Putamen (tissue), 1 donor: ENCODE measurements around the gene OPCML.
A peak's percentile ranks its signal among the peaks of the same experiment; 100 is the strongest.

Experiments used
- DNase-seq: peaks from one replicate; pipeline ENCODE4 v3.0.0-alpha.2; 2016; ENCODE audit warnings: low spot score

Gene OPCML

GRCh38 chr11:133175103-133175502 lies 357.2 kb downstream of the OPCML start:
- no peak for DNase-seq

GRCh38 chr11:133173810-133174412 lies 358.4 kb downstream of the OPCML start:
- DNase-seq: no peak

GRCh38 chr11:133172349-133172748 lies 360.0 kb downstream of the OPCML start:
- no peak for DNase-seq

- no peak for DNase-seq
These were observed 360.9 kb downstream of the OPCML start for GRCh38 chr11:133171374-133171773.

GRCh38 chr11:133168016-133168415 lies 364.3 kb downstream of the OPCML start:
- no peak for DNase-seq

GRCh38 chr11:133166662-133167061 lies 365.6 kb downstream of the OPCML start:
- DNase-seq: no peak

GRCh38 chr11:133164986-133165385 lies 367.3 kb downstream of the OPCML start:
- DNase-seq: no peak

GRCh38 chr11:133163463-133164419 lies 368.6 kb downstream of the OPCML start:
- DNase-seq: peak; percentile 67

- no peak for DNase-seq
These were observed 370.1 kb downstream of the OPCML start for GRCh38 chr11:133162227-133162626.

GRCh38 chr11:133160754-133161153 lies 371.5 kb downstream of the OPCML start:
- no peak for DNase-seq

GRCh38 chr11:133156986-133157745 lies 375.1 kb downstream of the OPCML start:
- DNase-seq: no peak

- no peak for DNase-seq
These were observed 377.5 kb downstream of the OPCML start for GRCh38 chr11:133154781-133155180.

GRCh38 chr11:133154076-133154475 lies 378.2 kb downstream of the OPCML start:
- DNase-seq: no peak

GRCh38 chr11:133153031-133153430 lies 379.3 kb downstream of the OPCML start:
- peak; percentile 67 for DNase-seq

GRCh38 chr11:133149698-133150097 lies 382.6 kb downstream of the OPCML start:
- no peak for DNase-seq

GRCh38 chr11:133147625-133148024 lies 384.7 kb downstream of the OPCML start:
- DNase-seq: no peak

GRCh38 chr11:133146697-133147306 lies 385.5 kb downstream of the OPCML start:
- peak; percentile 74 for DNase-seq

GRCh38 chr11:133137939-133138338 lies 394.4 kb downstream of the OPCML start:
- DNase-seq: peak; percentile 70

GRCh38 chr11:133137270-133137669 lies 395.0 kb downstream of the OPCML start:
- no peak for DNase-seq

GRCh38 chr11:133136376-133136775 lies 395.9 kb downstream of the OPCML start:
- DNase-seq: no peak

GRCh38 chr11:133134314-133135173 lies 397.8 kb downstream of the OPCML start:
- DNase-seq: peak; percentile 66
